Adrenal gland (tissue), 12 donors: ENCODE measurements around the gene RSAD1. TPM values are rescaled to one million over a fixed set of nuclear protein-coding genes. Genes with fewer than 3 reads are reported as not detected.

Experiments used
- DNase-seq, 7 donors: peaks; one replicate each; pipeline ENCODE4 v3.0.0-alpha.2; 2019 to 2020
- H3K27ac ChIP-seq, 5 donors: fragments of 200-600 bp; sonication (generic) in 4 of 5; 1 replicate in 3 of 5; 2 replicates in 2 of 5; pipeline versions ENCODE4 v1.5.1 to v1.8.0; 2016 to 2020; ENCODE audit warnings: mild to moderate bottlenecking in 1 of 5
- H3K27me3 ChIP-seq: fragments of 200-600 bp; 2 replicates; pipeline ENCODE4 v1.8.0; 2021
- H3K36me3 ChIP-seq, 2 donors: fragments of 200-600 bp; replicated peaks in 1 of 2; 1 replicate in 1 of 2; 2 replicates in 1 of 2; pipeline versions ENCODE4 v1.5.1 to v1.8.0; 2018 to 2022
- H3K4me1 ChIP-seq, 2 donors: fragments of 200-600 bp; replicated peaks in 1 of 2; 1 replicate in 1 of 2; 2 replicates in 1 of 2; pipeline versions ENCODE4 v1.5.1 to v1.8.0; 2018 to 2021
- H3K4me3 ChIP-seq, 4 donors: fragments of 200-600 bp; sonication (generic) in 3 of 4; one replicate each; pipeline ENCODE4 v1.5.1; 2016 to 2018
- H3K9me3 ChIP-seq, 3 donors: fragments of 200-600 bp; sonication (generic) in 1 of 3; replicated peaks in 1 of 3; 1 replicate in 2 of 3; 2 replicates in 1 of 3; pipeline versions ENCODE4 v1.5.1 to v1.8.0; 2016 to 2021
- CTCF ChIP-seq, 6 experiments: fragments of 450-650 bp in 4 of 6; fragments of 200-600 bp in 2 of 6; sonication (generic) in 1 of 6; IDR thresholded peaks; 1 replicate in 5 of 6; 2 replicates in 1 of 6; pipeline versions ENCODE4 v1.5.1 to v1.8.0; 2016 to 2021; ENCODE audit warnings: antibody characterized with exemption in 6 of 6, mild to moderate bottlenecking in 2 of 6, moderate library complexity in 1 of 6
- POLR2A ChIP-seq, 2 donors: fragments of 450-650 bp; IDR thresholded peaks; one replicate each; pipeline ENCODE4 v1.6.1; 2017; ENCODE audit warnings: antibody characterized with exemption in 2 of 2, mild to moderate bottlenecking in 2 of 2, moderate library complexity in 1 of 2
- WGBS, 4 donors: extraction: QIAGEN DNeasy Blood & Tissue Kit in 2 of 4; methylation state at CpG; one replicate each; pipeline versions ENCODE4 v1.1.5 to v1.1.7; 2013 to 2017; 5-methylcytosine and 5-hydroxymethylcytosine counted together
- intact Hi-C, 2 donors: fragments of 100-400 bp; cut with DNase I; formaldehyde crosslinking; loops; one replicate each; pipeline versions ENCODE4 v1.14.1 to v1.15.0; 2022 to 2023
- polyA plus RNA-seq, 3 donors: library from polyadenylated mRNA; stranded (reverse); fragments of 200-250 nt in 2 of 3; fragments of 350-450 nt in 1 of 3; fragmentation: Illumina TruSeq in 1 of 3; extraction: RNeasy Lipid Tissue Mini Kit (QIAGEN cat#74804) in 1 of 3; gene quantifications; one replicate each; pipeline ENCODE4 v1.2.3, GENCODE V29; 2013 to 2014
- total RNA-seq, 9 donors: library from RNA; depleted of rRNA in 4 of 9; stranded (reverse); fragments of >200 nt in 4 of 9; fragments of 120-200 nt in 1 of 9; fragmentation: NEBNext Ultra II Directional in 1 of 9; extraction: Animal tissue kit (Norgen Biotek cat#: 25700) in 1 of 9; gene quantifications; one replicate each; pipeline versions ENCODE4 v1.1.0 to v1.2.4, GENCODE V29; 2013 to 2023
- donor health status: healthy with polysubstance abuse.
- donor health status: Bipolar disorder and iron deficiency.
- donor health status: DM: yes; HTN: yes; CAD: no.
- donor health status: DM: no; HTN: no; CAD: no.
- donor health status: DM: no; HTN: no; CAD: no.
- donor health status: DM: yes; HTN: yes; CAD: no.

Gene RSAD1
- total and polyA plus RNA-seq, 12 donors: 28.4 to 77.3 (median 51.8) TPM

DNA sequence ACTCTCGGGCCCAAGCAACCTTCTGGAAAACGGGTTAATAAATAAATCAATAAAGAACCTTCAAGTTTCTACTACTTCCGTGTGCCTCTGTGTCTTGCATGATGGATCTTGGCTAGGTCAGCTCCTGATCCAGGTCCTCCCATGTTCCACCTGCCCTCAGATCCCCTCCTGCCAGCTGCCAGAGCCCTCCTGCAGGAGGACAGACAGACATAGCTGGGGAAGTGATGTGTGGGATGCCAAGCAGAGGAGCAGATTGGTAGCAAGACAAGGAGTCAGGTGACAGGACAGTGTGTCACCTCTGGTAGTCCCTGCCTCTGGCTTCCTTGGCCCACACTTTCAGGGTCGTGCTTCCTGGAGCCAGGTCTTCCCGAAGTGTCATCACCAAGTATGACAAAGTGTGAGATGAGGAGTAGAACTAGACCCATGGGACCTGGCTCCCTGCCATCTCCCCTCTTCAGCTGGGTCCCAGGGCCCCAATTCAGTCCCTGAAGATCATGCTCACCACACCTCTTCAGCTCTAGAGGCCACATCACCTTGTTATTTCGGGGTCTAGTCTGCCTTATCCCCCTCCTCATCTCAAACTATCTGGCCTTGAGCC, 52.9 kb downstream of the RSAD1 start:
- H3K36me3 ChIP-seq: no peaks in the 10 kb centered on the region
- peak in 3 of 7 donors; percentile 35 to 59 (median 38) for DNase-seq
- 42 to 59% (median 54%) methylated on average over 5 to 6 of the region's 6 CpGs for WGBS, 4 donors
- TF ChIP-seq POLR2A (IDR thresholded peaks at IDR 0.05) (no peak), CTCF (IDR thresholded peaks at IDR 0.05) (no peak)
- H3K27ac ChIP-seq: no peak overlapping the region
- H3K9me3 ChIP-seq: no peaks in the 10 kb centered on the region
- peaks cover 27 to 38% of the 10 kb centered on the region in 2 donors for H3K4me1 ChIP-seq
- no peaks in the 10 kb centered on the region for H3K27me3 ChIP-seq
- intact Hi-C loops: no loop called here
- no peak overlapping the region for H3K4me3 ChIP-seq

DNA sequence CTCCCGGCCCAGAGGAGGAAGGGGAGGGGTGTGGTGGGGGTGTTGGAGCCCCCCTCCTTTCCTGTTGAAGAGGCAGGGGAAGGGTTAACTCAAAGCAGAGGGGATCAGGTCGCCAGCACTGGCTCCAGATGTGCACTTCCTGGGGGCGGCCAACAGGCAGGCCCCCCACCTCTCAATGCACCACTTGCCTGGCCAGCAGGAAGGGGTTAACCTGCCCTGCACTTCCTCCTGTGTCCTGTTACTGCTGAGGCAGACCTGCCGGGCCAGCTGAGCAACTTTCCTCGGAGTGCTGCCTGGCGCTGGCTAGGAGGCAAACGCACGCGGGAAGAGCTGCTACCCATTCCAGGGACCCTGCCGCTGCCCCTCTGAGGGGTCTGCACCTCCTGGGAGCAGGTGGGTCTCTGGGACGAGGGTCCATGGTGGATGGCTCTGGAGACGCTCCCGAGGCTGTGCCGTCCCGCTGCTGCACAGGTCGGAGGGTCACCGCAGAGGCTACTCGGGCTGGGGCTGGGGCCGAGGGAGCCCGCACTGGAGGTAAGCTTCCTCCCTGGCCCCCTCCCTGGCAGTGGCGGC, 53.9 kb downstream of the RSAD1 start, which contains the start of gene EPN3:
EPN3 (plus strand) TSS at position 284 of the 573 bp plus-strand sequence. CDS start 3,822 bp downstream, outside the sequence.
- no peaks in the 10 kb centered on the region for H3K27me3 ChIP-seq
- DNase-seq: peak in 3 of 7 donors; percentile 46 to 59 (median 48)
- intact Hi-C loops: no loop called here
- peak within 1 kb of the TSS in 3 of 5 donors; percentile 84 to 89 (median 88) for H3K27ac ChIP-seq
- H3K36me3 ChIP-seq: no peaks in the 10 kb centered on the region
- H3K9me3 ChIP-seq: no peaks in the 10 kb centered on the region
- peaks cover 27 to 38% of the 10 kb centered on the region in 2 donors for H3K4me1 ChIP-seq
- TF ChIP-seq POLR2A (IDR thresholded peaks at IDR 0.05) (no peak), CTCF (IDR thresholded peaks at IDR 0.05) (no peak)
- WGBS, 4 donors: 1 to 17% (median 4%) methylated on average over 4 to 21 of the region's 21 CpGs
- H3K4me3 ChIP-seq: peak within 1 kb of the TSS in 1 of 4 donors; percentile 47

GRCh38 chr17:50533185-50533584, 54.5 kb downstream of the RSAD1 start:
- 11 to 35% (median 14%) methylated on average over 5 of the region's 5 CpGs for WGBS, 4 donors
- intact Hi-C loops: no loop called here
- H3K27ac ChIP-seq: peak overlapping the region in 3 of 5 donors; percentile 84 to 89 (median 88)

More at GRCh38 chr17:50533185-50533584, 54.5 kb downstream of the RSAD1 start:
- DNase-seq: no peak
- no peaks in the 10 kb centered on the region for H3K9me3 ChIP-seq
- H3K4me1 ChIP-seq: peaks cover 29 to 38% of the 10 kb centered on the region in 2 donors
- TF ChIP-seq CTCF (IDR thresholded peaks at IDR 0.05) (no peak), POLR2A (IDR thresholded peaks at IDR 0.05) (no peak)
- H3K36me3 ChIP-seq: no peaks in the 10 kb centered on the region
- no peaks in the 10 kb centered on the region for H3K27me3 ChIP-seq
- H3K4me3 ChIP-seq: peak overlapping the region in 1 of 4 donors; percentile 47
